Activated CD4-positive, CD25-positive, alpha-beta regulatory T cell treated with anti-CD3 and anti-CD28 coated beads, Interleukin-2, amount 50 U/mL, for 24 hours (primary cell): Measurements from ENCODE around the gene FNBP1L.

Experiments used
- ATAC-seq, 2 donors: fragments of 150-1000 bp; cut with Tn5 transposase; one replicate each; pipeline ENCODE4 v1.10.0; 2021; ENCODE audit warnings: mild to moderate bottlenecking in 1 of 2, moderate library complexity in 1 of 2

Gene FNBP1L

GRCh38 chr1:93495911-93496310 is 48.0 kb downstream of the FNBP1L start:
- ATAC-seq = no peak

GRCh38 chr1:93496520-93496919 is 48.6 kb downstream of the FNBP1L start:
- no peak for ATAC-seq

- no peak for ATAC-seq
These were observed 51.2 kb downstream of the FNBP1L start for GRCh38 chr1:93499075-93499474.

- no peak for ATAC-seq
These were observed 51.6 kb downstream of the FNBP1L start for GRCh38 chr1:93499533-93499932.

- ATAC-seq = no peak
These were observed 52.4 kb downstream of the FNBP1L start for GRCh38 chr1:93500275-93500674.

GRCh38 chr1:93501399-93501798 is 53.5 kb downstream of the FNBP1L start:
- ATAC-seq = no peak

GRCh38 chr1:93501829-93502369 is 54.0 kb downstream of the FNBP1L start:
- ATAC-seq = no peak

GRCh38 chr1:93502571-93502970 is 54.7 kb downstream of the FNBP1L start:
- ATAC-seq = no peak

- ATAC-seq = no peak
These were observed 55.2 kb downstream of the FNBP1L start for GRCh38 chr1:93503163-93503562.

GRCh38 chr1:93503816-93504215 is 55.9 kb downstream of the FNBP1L start:
- ATAC-seq = no peak

- no peak for ATAC-seq
These were observed 56.5 kb downstream of the FNBP1L start for GRCh38 chr1:93504247-93505033.

GRCh38 chr1:93506126-93506525 is 58.2 kb downstream of the FNBP1L start:
- ATAC-seq = no peak

GRCh38 chr1:93516164-93516563 is 68.2 kb downstream of the FNBP1L start:
- ATAC-seq = no peak

- no peak for ATAC-seq
These were observed 70.6 kb downstream of the FNBP1L start for GRCh38 chr1:93518516-93518915.

GRCh38 chr1:93519199-93519829 is 71.4 kb downstream of the FNBP1L start:
- no peak for ATAC-seq

GRCh38 chr1:93521618-93522017 is 73.7 kb downstream of the FNBP1L start:
- ATAC-seq = no peak

GRCh38 chr1:93522721-93523120 is 74.8 kb downstream of the FNBP1L start:
- no peak for ATAC-seq

- no peak for ATAC-seq
These were observed 77.5 kb downstream of the FNBP1L start for GRCh38 chr1:93525431-93525830.

GRCh38 chr1:93526431-93526830 is 78.5 kb downstream of the FNBP1L start:
- ATAC-seq = no peak

GRCh38 chr1:93528412-93528811 is 80.5 kb downstream of the FNBP1L start:
- ATAC-seq = no peak

GRCh38 chr1:93531193-93531592 is 83.3 kb downstream of the FNBP1L start:
- ATAC-seq = no peak

- ATAC-seq = no peak
These were observed 85.0 kb downstream of the FNBP1L start for GRCh38 chr1:93532780-93533378.

- ATAC-seq = no peak
These were observed 85.8 kb downstream of the FNBP1L start for GRCh38 chr1:93533677-93534076.

GRCh38 chr1:93537396-93537795 is 89.5 kb downstream of the FNBP1L start:
- no peak for ATAC-seq
